GM21825 (cell line): ENCODE results near the gene EHBP1.

ENCODE experiments used
- ATAC-seq: cut with Tn5 transposase; IDR thresholded peaks from one replicate; pipeline ENCODE4 v1.9.1; 2021; ENCODE audit warnings: mild to moderate bottlenecking, moderate library complexity; ENCODE audit not compliant: unreplicated experiment

Gene EHBP1

DNA sequence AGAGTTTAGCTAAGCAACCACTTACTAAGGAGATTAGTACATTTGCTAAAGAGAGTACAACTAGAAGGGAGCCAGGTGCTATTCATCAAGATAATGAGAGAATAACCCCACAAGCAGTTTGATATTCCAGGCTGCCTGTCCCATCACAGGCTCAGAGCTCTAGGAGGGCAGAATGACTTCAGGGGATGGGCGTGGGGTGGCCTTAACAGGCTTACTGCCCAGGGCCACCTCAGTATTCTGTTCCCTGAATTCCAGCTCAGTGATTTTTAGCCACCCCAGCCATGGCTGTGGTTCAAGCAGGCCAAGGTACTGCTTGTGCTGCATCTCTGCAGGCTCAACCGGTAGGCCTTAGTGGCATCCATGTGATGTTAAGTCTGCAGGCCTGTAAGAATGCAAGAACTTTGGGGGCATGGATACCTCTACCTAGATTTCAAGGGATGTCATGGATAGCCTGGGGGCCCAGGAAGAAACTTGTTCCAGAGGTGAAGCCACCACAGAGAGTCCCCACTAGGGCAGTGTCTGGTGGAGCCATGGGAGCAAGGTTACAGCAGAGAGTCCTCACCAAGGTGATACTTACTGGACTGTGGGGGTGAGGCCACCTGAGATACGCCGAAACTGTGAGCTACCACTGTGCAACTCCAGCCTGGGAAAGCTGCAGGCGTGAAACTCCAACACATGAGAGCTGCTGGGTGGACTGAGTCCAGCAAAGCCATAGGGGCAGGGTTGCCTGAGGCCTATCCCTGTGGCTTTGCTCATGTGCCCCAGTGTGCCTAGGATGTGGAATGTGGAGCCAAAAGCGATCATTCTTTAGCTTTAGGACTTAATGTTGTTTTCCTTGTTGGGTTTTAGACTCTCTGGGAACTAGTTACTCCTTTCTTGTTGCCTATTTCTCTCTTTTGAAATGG is 107.7 kb downstream of the EHBP1 start:
- no peak for ATAC-seq

DNA sequence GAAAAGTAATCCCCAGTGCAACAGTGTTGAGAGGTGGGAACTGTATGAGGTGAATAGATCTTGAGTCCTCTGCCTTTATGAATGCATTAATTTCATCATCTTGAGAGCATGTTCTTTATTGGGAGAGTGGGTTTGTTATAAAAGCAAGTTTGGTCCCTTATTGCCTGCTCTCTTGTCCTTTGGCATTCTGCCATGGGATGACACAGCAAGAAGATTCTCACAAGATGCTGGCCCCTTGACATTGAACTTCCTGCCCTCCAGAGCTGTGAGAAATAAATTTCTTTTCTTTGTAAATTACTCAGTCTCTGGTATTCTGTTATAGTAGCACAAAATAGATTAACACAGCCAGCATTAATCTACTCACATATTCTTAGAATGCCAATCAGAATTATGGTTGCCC is 108.6 kb downstream of the EHBP1 start:
- no peak for ATAC-seq

DNA sequence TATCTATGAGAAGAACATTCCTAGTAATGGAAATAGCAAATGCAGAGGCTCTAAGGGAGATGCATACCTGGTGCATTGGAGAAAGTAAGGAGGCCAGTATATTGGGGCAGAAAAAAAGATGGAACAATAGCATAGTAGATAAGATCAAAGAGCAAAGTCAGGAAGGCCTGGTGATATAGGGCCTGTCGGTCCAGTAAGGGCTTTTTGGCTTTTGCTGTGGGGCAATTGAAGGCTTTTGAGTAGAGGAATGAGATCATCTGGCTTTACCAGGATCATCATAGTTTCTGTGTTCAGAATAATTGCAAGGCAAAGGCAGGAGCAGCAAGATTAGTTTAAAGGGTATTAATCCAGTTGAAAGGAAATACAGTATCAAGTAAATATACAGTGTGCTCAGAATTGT is 111.8 kb downstream of the EHBP1 start:
- no peak for ATAC-seq

DNA sequence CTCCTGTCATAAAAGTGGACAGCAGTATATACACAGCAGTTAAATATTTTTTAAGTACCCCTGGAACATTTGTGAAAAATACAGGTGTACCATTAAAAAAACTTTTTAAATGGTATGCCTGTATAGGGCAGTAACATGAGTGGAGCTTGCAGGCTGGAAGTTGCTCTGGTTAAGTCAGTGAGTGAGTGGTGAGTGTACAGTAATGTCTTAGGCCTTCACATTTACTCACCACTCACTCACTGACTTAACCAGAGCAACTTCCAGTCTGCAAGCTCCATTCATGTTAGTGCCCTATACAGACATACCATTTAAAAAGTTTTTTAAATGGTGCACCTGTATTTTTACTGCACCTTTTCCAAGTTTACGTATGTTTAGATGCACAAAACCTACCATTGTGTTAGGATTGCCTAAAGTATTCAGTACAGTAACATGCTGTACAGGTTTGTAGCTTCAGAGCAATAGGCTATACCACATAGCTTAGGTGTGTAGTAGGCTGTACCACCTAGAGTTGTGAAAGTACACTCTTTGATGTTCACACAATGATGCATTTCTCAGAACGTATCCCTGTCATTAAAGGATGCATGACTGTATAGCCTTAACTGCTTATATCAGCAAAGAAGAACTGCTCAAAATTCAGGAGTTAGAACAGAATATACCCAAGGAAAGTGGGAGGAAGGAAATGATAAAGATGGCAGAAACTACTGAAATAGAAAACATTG is 112.6 kb downstream of the EHBP1 start:
- ATAC-seq: no peak

DNA sequence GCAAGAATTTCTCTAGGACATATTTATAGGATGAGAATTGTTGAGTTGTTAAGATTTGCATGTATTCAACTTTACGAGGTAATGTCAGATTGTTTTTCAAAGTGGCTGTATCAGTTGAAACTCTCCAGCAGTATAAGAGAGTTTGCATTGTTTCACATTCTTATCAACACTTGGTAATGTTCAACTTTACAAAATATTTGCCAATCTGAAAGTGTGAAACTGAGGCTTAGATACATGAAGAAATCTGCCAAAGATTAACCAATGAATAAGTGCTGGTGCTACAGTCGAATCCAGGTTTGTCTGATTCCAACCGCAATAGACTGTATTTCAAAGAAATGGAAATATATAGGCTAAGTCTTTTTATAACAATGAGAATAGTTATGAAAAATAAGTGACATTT is 117.0 kb downstream of the EHBP1 start:
- no peak for ATAC-seq

DNA sequence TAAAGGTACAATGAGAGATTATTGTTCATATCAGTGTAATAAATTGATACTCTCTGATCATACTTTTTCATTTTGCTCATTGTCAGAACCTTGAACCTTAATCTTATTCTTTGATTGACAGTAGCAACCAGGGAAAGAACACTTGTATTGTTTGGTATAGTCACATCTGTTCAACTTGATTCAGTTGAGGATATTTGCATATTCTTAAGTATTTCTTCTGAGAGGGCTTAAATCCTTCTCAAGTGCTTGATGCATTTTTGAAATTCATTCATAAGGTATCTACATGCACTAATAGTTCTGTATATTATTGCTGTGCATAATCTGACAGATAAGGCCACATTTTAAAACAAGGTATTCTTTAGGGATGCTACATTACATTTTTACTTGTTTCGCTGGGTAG is 118.9 kb downstream of the EHBP1 start:
- ATAC-seq: no peak

DNA sequence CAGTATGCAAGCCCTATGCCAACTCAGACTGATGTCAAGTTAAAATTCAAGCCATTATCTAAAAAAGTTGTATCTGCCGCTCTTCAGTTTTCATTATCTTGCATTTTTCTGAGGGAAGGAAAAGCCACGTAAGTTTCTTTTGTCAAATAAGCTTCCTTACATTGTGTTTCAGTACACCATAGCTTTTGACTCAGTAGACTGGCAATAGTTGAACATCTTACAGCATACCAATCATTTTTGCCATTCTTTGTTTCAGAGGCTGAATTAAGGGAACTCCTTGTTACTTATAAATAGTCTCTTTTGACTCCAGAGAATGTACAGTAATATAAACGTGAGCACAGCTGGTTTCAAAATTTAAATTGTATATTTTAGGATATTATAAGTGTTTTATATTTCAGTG is 120.6 kb downstream of the EHBP1 start:
- ATAC-seq: no peak

DNA sequence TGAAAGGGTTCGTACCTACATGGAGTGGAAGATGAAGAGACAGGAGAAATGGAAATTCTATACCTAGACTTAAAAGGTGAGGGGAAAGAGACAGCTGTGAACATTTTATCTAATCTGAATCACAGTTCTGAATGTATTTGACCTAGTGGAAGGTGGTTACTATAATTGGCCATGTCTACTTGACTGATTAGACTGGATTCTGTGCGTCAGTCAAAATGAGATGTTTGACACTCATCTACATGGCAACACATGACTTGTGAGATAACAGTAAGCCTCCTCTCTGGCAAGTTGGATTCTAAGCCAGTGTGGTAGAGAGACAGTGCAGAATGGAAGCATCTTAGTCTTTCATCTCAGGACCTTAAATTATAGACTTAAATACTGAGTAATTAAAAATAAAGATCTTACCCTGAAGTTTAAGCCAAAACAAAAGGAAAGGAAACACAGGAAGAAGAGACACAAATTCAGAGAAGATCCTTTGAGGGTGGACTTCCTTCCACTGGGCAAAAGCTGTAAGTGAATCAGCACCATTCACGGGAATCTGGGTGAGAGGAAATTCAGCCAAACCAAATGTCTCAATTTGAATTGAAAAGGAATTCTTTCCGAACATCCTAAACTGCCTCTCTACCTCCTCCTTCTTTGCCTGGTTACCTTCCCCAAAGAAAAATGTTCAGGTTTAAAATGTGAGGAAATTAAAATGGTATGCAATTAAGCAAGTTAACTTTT is 121.6 kb downstream of the EHBP1 start:
- no peak for ATAC-seq

DNA sequence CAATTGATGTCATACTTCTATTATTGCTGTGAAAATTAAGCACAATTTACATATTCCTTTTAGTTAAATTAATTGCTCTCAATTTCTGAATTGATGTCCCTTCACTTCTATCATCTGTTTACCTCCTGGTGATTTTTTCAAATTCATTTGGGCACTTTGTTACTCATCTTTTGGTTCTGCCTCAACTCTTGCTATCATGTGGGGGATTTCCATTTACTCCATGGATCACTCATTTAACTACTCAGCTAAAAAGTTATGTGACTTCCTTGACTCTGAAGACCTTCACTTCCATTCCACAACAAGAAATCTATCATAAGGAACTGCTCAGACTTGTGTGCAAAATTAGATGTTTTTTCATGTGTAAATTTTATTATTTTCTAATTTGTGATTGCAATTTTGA is 126.2 kb downstream of the EHBP1 start:
- no peak for ATAC-seq

DNA sequence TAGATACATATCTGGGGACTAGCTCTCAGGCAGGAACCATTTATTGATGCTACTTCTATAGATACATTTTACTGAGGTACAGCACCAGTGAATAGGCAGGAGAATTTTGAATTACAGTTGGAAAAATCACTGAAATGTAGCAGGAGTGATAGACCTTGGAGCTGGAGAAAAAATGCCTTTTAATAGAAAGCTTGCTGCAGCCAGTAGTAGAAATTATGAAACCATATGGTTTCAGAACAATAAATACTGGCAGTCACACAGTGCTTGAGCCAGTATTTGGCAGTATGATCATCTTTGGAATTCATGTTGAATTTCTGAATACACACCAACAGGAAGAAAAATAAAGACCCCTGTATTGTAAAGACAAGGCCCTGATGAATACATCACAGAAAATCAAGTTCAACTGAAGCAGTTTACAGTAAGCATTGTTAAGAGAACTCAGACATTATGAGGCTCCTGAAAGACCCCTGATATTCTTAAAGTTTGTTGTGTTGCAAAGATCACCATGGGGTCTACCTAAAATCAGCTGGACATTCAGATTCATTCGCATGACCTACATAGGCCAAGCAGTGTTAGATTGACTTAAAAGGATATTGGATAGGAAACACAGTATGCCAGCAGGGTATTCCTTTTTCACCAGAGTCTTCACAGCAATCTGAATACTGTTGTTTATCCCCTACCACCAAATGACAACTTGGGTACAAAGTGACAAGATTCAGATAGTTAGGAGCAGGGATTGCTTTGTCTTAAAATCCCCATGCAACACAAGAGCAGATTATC is 139.0 kb downstream of the EHBP1 start:
- ATAC-seq: no peak

DNA sequence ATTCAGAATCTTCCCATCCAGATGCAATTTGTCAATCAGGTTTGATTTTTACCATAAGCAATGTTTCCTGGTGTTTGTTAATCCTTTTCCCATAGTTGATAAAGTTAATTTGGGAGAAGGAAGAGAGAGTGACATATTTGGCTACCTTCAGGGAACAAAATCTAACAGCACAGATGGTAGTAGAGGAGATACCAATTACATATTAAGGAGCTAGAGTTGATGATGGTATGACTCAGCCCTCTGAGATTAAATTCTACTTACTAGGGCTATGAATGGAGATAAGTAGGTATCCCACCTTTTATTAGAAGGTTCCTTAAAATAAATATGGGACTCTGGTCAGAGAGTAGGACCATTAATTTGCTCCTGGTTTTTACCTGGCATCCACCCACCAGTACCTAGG is 139.7 kb downstream of the EHBP1 start:
- no peak for ATAC-seq

DNA sequence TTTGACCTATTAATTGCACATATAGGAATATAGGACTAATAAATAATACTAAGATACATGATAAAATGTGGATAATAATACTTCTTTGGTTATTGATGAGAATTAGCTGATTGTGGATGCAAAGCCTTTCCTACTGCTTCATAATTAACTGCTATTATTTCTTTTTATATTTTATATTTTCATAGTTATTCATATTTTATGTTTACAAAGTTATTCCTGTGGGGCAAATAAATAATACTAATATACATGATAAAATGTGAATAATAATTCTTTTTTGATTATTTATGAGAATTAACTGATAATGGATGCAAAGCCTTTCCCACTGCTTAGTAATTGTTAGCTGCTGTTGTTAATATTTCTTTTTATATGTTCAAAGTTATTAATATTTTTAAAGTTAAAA is 146.7 kb downstream of the EHBP1 start:
- no peak for ATAC-seq

DNA sequence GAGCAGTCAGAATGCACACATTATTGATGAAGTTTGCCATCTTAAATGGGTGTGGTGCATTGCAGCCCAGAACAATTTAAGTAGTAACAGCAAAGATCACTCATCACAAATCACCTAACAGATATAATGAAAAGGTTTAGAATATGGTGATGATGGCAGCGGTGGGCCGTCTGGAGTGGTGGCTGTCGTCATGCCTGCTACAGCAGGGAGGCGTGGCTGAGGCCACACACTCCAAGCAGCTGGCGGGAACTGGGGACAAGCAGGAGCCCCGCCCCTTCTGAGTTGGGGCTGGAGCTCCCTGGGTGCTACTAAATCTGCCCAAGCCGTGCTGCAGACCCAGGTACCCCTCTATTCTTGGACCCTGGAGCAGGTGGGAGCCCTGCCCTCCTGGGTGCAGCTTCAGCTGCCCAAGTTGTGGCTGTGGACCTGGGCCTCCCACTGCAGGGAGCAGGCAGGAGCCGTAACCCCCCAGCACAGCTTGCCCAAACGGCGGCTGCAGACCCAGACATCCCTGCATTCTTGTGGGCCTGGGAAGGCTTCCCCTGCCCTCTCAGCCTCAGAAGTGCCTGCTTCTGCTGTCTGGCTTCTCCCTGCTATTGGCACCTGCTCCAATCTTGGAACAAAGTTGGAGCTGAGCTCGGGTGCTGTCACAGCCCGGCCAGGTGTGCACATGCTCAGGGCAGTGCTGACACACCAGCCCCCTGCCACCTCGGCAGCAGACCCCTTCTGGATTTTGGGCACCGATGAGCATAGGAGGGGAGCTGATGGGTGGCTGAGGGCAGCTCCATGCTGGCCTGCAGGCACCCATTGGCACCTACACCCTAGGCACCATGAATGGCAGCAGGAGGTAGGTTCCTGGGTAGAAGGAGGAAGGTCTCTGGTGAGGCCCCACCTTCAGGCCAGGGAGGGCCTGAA is 149.3 kb downstream of the EHBP1 start:
- no peak for ATAC-seq

DNA sequence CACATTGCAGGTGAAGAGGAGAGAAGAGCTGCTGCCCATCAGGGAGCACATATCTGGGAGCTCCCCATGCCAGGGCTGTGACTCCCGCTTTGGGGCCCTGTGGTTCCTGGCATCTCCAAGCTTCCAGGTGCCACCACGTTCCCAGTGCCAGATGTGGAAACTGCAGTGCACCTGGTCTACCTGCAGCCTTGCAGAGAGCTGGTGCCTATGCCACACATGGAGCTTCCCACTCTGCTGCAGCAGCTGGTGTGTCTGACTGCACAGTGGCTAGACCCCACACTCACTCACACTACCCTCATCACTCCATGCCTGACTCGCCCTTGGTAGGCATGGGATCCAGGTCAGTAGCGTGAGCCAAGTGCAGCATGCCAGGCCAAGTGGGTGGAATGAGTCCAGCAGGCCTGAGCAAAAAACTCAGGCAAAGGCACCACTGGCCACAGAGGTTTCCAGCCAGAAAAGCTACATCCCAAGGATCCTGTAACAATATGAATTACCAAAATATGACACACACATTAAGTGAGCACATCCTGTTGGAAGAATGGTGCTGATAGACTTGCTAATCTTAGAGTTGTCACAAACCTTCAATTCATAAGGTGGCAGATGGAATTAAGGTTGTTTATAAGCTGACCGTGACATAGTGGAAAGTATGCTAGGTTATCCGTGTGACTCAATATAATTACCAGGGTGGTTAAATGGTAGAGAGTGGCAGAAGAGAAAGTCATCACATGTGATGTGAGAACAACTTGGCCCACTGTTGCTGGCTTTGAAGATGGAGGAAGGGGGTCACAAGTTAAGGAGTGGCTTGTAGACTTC is 150.9 kb downstream of the EHBP1 start:
- ATAC-seq: no peak

DNA sequence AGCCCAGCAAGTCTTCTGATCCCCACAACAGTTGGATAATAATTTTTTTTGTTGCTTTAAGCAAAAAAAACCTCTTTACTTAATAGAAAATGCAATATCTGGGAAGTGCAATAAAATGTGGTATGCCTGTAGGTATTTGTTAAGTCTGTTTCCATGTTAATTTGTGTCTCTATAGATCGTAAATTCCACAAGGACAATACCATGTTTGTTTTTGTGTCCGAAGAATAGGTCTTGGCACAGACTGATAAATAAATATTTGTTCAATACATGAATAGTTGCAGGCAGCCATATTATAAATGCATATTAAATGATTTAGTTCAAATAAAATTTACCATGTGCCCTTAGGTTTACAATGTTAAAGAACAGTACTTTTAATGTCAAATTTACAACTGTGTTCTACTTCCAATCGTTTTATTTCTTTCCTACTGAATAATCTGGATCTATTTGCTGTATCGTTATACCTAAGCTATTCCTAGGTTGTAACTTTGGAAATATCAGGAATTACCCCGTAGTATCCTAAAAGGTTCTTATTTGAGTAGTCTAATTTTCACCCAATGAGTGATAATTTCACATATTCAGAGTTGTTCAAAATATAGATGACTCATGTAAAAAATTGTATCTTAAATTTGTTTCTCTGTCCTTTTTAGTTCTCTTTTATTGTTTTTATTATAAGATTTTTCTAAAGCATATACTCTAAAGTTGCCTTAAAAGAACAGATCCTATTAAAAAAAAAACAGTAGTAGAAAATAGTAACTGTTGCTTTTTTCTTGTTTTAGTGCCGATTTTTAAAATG is 151.8 kb downstream of the EHBP1 start:
- ATAC-seq: no peak

DNA sequence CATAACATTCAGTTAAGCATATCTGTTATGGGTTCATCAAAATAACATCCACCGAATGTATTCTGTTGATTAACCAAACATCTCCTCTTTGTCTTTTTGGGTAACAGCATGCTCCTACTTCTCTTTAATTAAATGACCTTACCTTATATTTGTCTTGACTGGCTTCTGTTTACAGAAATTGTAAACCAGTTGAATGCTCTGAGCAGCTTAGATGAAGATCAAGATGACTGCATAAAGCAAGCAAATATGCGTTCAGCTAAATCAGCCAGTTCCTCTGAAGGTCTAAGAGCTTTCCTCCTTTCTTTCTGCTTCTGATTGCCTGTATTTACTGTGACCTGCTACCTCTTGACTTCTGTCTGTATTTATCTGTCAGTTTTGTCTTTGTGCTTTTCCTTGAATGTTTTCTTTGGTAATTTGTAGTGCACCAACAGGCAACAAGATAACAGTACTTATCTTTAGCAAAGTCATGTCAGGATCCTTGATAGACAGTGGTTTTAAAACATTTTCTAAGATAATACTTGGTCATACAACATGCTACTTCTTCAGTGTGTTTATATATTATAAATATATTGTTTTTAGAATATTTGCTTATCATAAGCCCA is 152.8 kb downstream of the EHBP1 start:
- ATAC-seq: no peak

DNA sequence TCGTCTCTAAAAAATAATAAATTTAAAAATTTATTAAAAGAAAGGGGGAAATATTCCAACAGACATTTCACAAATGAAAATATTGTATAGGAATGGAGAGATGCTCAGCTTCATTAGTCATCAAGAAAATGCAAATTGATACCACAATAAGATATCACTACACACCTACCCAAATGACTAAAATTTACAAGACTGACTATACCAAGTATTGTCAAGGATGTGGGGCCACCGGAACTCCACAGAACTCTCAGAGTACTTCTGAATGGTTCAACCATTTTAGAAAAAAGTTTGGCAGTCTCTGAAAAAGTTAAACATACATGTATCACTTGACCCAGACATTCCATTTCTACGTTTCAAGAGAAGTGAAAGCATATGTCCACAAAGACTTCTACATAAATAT is 163.4 kb downstream of the EHBP1 start:
- ATAC-seq: no peak

DNA sequence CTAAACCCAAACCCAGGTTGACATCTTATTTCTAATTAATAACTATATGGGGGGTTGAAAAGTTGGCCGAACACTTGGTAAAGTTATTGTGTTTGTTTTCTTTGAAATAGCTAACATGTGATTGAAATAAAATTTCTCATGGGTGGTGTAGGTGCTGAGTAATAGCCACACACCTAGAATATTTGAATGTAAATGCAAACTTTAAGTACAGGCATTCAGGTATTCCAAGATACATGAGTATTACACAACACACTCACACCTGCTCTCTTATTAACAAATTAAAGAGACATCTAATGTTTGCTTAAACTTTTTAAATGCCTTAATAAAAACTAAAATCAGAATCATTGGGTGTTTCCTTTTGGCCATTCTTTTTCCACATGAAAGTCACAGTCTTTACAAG is 165.5 kb downstream of the EHBP1 start:
- no peak for ATAC-seq
